ENCODE data around the gene ANTXR1. TPM values are rescaled to one million over a fixed set of nuclear protein-coding genes. Genes with fewer than 3 reads are reported as not detected.

ANTXR1 gene
- total RNA-seq, 1 donor from 2014 or later, result 7.8 TPM

- H3K4me3 ChIP-seq (ENCODE audit: low read depth, low read length), result no peak overlapping the region
- DNase-seq (ENCODE audit: low read depth), result no peak
- TF ChIP-seq, protein P1, sequence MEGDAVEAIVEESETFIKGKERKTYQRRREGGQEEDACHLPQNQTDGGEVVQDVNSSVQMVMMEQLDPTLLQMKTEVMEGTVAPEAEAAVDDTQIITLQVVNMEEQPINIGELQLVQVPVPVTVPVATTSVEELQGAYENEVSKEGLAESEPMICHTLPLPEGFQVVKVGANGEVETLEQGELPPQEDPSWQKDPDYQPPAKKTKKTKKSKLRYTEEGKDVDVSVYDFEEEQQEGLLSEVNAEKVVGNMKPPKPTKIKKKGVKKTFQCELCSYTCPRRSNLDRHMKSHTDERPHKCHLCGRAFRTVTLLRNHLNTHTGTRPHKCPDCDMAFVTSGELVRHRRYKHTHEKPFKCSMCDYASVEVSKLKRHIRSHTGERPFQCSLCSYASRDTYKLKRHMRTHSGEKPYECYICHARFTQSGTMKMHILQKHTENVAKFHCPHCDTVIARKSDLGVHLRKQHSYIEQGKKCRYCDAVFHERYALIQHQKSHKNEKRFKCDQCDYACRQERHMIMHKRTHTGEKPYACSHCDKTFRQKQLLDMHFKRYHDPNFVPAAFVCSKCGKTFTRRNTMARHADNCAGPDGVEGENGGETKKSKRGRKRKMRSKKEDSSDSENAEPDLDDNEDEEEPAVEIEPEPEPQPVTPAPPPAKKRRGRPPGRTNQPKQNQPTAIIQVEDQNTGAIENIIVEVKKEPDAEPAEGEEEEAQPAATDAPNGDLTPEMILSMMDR (conservative IDR thresholded peaks at IDR 0.05; ENCODE audit: low read depth, low read length), result no peak
These were observed 120.9 kb downstream of the ANTXR1 start for GRCh38 chr2:69133898-69134297.

- TF ChIP-seq, protein P1 (conservative IDR thresholded peaks at IDR 0.05; ENCODE audit: low read depth, low read length), result no peak
- no peak for DNase-seq (ENCODE audit: low read depth)
- H3K4me3 ChIP-seq (ENCODE audit: low read depth, low read length), result no peak overlapping the region
These were observed 121.4 kb downstream of the ANTXR1 start for GRCh38 chr2:69134306-69134945.

DNA sequence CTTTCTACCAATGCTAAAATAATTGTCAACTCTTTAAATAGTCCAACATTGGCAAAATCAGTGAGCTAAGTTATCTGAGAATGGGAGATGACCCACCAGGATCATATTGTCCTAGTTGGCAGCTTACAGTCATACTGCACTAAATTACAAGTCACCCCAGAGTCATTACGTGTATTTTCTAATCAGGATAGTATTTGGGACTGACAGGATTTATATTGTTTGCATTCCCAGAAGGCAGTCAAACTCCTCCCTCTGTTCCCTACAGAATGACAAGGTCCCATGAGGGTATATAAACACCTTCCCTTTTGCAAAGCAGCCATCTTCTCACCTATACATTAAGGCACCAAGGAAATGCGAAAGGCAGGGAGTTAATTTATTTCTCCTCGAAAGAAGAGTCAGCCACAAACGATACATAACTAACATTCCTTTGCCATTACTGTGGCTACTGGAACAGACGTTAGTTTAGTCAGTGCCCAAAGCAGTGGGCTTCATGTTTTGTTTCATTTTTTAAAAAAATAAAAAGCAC, 125.3 kb downstream of the ANTXR1 start:
- peak; percentile 46 for DNase-seq (ENCODE audit: low read depth)
- no peak overlapping the region for H3K4me3 ChIP-seq (ENCODE audit: low read depth, low read length)
- TF ChIP-seq, protein P1 (conservative IDR thresholded peaks at IDR 0.05; ENCODE audit: low read depth, low read length), result no peak

DNA sequence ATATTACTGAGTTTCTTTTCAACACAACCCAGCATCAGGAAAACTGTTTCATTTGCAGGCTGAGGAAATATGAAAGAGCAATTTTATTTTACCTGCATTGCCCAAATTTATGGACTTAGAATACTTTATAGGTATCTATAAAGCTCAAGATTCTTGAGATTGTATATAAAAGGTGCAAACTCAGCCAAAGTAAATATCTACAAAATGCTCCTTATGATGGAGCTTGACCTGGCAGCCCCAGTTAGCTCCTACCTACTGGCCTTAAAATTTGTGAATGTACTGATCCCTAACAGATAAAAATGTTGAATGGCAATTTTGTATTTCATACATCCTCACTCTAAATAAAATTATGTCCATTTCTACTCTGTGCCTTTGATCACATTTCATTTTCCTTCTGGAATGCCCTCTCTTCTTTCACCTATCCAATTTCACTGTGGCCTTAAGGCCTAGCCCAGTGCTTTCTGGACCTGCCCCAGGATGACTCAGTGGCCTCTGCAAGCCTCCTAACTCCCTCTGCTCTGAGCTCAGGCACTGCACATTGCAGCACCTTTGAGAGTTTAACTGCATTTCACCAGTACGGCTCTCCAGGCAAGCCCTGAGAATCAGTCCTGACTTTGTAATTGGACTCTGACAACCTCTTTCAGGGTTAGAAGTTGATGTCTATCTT, 125.9 kb downstream of the ANTXR1 start:
- DNase-seq (ENCODE audit: low read depth), result peak; percentile 59
- TF ChIP-seq, protein P1 (conservative IDR thresholded peaks at IDR 0.05; ENCODE audit: low read depth, low read length), result no peak
- no peak overlapping the region for H3K4me3 ChIP-seq (ENCODE audit: low read depth, low read length)

DNA sequence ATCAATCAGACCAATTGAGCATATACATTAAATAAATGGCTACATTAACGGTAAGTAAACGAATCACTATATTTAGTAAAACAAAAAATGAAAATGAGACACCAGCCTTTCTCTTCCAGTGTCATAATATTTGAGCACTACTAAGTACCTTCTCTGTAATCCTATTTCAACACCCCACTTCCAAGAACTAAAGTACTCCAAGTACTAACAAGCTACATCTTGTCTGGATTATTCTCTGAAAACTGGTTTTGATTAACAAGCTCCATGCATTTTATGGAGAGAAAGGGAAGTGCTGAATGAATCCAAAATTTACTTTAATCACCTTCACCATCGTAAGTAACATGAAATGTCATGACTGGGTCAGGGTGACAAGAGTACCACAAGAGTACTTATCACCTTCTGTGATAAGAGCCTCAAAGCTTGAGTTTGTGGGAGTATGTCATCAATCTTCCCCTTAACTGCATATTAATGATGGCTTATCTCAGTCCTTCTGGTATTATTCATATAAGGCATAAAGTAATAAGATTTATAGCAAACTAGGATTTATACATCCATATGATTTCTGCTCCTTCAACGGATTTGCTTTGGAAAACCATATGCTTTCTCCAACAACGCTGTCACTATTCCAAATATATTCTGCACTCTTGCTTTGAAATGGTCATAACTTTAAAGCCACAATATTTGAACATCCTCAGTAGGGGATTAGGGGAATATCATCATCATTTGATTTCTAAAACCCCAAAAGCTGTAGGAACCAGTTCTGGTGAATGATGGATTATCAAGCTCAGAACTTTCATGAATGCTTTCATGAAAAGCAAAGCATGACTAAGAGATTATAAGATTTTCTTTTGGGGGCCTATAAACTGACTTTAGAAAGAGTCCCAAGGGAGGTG, 127.0 kb downstream of the ANTXR1 start:
- H3K4me3 ChIP-seq (ENCODE audit: low read depth, low read length), result no peak overlapping the region
- TF ChIP-seq, protein P1 (conservative IDR thresholded peaks at IDR 0.05; ENCODE audit: low read depth, low read length), result no peak
- DNase-seq (ENCODE audit: low read depth), result no peak

DNA sequence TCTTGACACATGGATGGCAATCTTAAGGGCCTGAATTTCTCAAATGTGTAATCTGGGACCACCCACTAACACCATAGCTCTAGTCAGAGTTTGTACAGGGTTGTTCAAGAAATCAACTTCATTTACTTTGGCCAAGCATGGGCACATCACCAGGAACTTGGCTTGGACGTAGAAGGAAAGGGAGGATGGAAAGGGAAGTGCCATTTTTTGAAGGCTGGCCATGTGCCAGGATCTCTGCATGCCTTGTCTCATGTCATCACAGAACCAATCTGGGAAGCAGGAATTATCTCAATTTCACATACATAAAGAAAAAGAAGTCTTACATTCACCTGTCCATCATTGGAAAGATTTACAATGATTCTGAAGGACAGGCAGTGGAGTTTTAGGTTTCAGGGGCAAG, 128.1 kb downstream of the ANTXR1 start:
- TF ChIP-seq, protein P1 (conservative IDR thresholded peaks at IDR 0.05; ENCODE audit: low read depth, low read length), result no peak
- H3K4me3 ChIP-seq (ENCODE audit: low read depth, low read length), result no peak overlapping the region
- DNase-seq (ENCODE audit: low read depth), result no peak

Measured in epithelial cell of proximal tubule (primary cell).